ENCODE measurements around the gene CA9.

Gene CA9

GRCh38 chr9:35690614-35691333 is 17.0 kb downstream of the CA9 start:
- peak in 1 of 2 donors; percentile 17 for DNase-seq (ENCODE audit: extremely low read depth in 1 of 2, low read depth in 1 of 2)

- no peak for DNase-seq (ENCODE audit: extremely low read depth in 1 of 2, low read depth in 1 of 2)
Observed at GRCh38 chr9:35691334-35691650, 17.6 kb downstream of the CA9 start.

- no peak for DNase-seq (ENCODE audit: extremely low read depth in 1 of 2, low read depth in 1 of 2)
Observed at GRCh38 chr9:35691757-35692301, 18.1 kb downstream of the CA9 start.

GRCh38 chr9:35695943-35696401 is 22.2 kb downstream of the CA9 start:
- no peak for DNase-seq (ENCODE audit: extremely low read depth in 1 of 2, low read depth in 1 of 2)

GRCh38 chr9:35696520-35697215 is 22.9 kb downstream of the CA9 start:
- peak; percentile 19 to 27 for DNase-seq (ENCODE audit: extremely low read depth in 1 of 2, low read depth in 1 of 2)

- DNase-seq (ENCODE audit: extremely low read depth in 1 of 2, low read depth in 1 of 2) = no peak
Observed at GRCh38 chr9:35697486-35697885, 23.8 kb downstream of the CA9 start.

GRCh38 chr9:35698231-35698630 is 24.5 kb downstream of the CA9 start:
- no peak for DNase-seq (ENCODE audit: extremely low read depth in 1 of 2, low read depth in 1 of 2)

- DNase-seq (ENCODE audit: extremely low read depth in 1 of 2, low read depth in 1 of 2) = no peak
Observed at GRCh38 chr9:35700031-35700430, 26.3 kb downstream of the CA9 start.

- no peak for DNase-seq (ENCODE audit: extremely low read depth in 1 of 2, low read depth in 1 of 2)
Observed at GRCh38 chr9:35700942-35701341, 27.2 kb downstream of the CA9 start.

GRCh38 chr9:35702696-35703095 is 29.0 kb downstream of the CA9 start:
- DNase-seq (ENCODE audit: extremely low read depth in 1 of 2, low read depth in 1 of 2) = no peak

- DNase-seq (ENCODE audit: extremely low read depth in 1 of 2, low read depth in 1 of 2) = no peak
Observed at GRCh38 chr9:35703906-35704672, 30.4 kb downstream of the CA9 start.

- no peak for DNase-seq (ENCODE audit: extremely low read depth in 1 of 2, low read depth in 1 of 2)
Observed at GRCh38 chr9:35705372-35705771, 31.6 kb downstream of the CA9 start.

- no peak for DNase-seq (ENCODE audit: extremely low read depth in 1 of 2, low read depth in 1 of 2)
Observed at GRCh38 chr9:35705836-35706430, 32.2 kb downstream of the CA9 start.

GRCh38 chr9:35706951-35707350 is 33.2 kb downstream of the CA9 start:
- DNase-seq (ENCODE audit: extremely low read depth in 1 of 2, low read depth in 1 of 2) = no peak

GRCh38 chr9:35708146-35708545 is 34.4 kb downstream of the CA9 start:
- DNase-seq (ENCODE audit: extremely low read depth in 1 of 2, low read depth in 1 of 2) = no peak

GRCh38 chr9:35710818-35711500 is 37.2 kb downstream of the CA9 start:
- no peak for DNase-seq (ENCODE audit: extremely low read depth in 1 of 2, low read depth in 1 of 2)

GRCh38 chr9:35711501-35712428 is 38.0 kb downstream of the CA9 start:
- no peak for DNase-seq (ENCODE audit: extremely low read depth in 1 of 2, low read depth in 1 of 2)

GRCh38 chr9:35712762-35713400 is 39.2 kb downstream of the CA9 start:
- no peak for DNase-seq (ENCODE audit: extremely low read depth in 1 of 2, low read depth in 1 of 2)

- no peak for DNase-seq (ENCODE audit: extremely low read depth in 1 of 2, low read depth in 1 of 2)
Observed at GRCh38 chr9:35713578-35713977, 39.9 kb downstream of the CA9 start.
